Activated naive CD8-positive, alpha-beta T cell treated with anti-CD3 and anti-CD28 coated beads for 36 hours (primary cell): ENCODE results near the gene PLCL2. TPM values are rescaled to one million over a fixed set of nuclear protein-coding genes. Genes with fewer than 3 reads are reported as not detected.
"Not testable (repeated sequence)": the region's sequence is repeated elsewhere in the genome, so short reads cannot be mapped to it uniquely, and the experiment has no call there.

Source experiments
- DNase-seq: peaks from one replicate; pipeline ENCODE4 v3.0.0; 2021
- H3K27ac Mint-ChIP-seq: one replicate; pipeline ENCODE4 v1.8.0; 2022; ENCODE audit warnings: mild to moderate bottlenecking, moderate library complexity, mixed read lengths
- H3K27me3 Mint-ChIP-seq: one replicate; pipeline ENCODE4 v1.8.0; 2022; ENCODE audit warnings: mild to moderate bottlenecking, mixed read lengths
- H3K36me3 Mint-ChIP-seq: one replicate; pipeline ENCODE4 v1.8.0; 2021; ENCODE audit warnings: mild to moderate bottlenecking, mixed read lengths
- H3K4me1 Mint-ChIP-seq: one replicate; pipeline ENCODE4 v1.8.0; 2021; ENCODE audit warnings: mixed read lengths
- H3K4me3 Mint-ChIP-seq: one replicate; pipeline ENCODE4 v1.8.0; 2022; ENCODE audit warnings: mild to moderate bottlenecking, moderate library complexity, mixed read lengths
- H3K9me3 Mint-ChIP-seq: one replicate; pipeline ENCODE4 v1.8.0; 2022; ENCODE audit warnings: mixed read lengths
- total RNA-seq, 2 experiments: library from RNA; stranded (reverse); gene quantifications; one replicate each; pipeline ENCODE4 v1.2.3, GENCODE V29; 2021

The PLCL2 gene
- total RNA-seq, 2 experiments from 2014 or later: 19.1 to 19.6 TPM

DNA sequence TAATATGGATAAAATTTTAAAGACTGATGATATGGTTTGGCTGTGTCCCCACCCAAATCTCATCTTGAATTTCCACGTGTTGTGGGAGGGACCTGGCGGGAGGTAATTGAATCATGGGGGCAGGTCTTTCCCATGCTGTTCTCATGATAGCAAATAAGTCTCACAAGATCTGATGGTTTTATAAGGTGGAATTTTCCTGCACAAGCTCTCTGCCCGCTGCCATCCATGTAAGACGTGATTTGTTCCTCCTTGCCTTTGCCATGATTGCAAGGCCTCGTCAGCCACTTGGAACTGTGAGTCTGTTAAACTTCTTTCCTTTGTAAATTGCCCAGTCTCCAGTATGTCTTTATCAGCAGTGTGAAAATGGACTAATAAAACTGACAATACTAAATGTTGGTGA is 222.0 kb downstream of the PLCL2 start:
- DNase-seq, H3K27me3 Mint-ChIP-seq, H3K4me1 Mint-ChIP-seq, H3K36me3 Mint-ChIP-seq, H3K27ac Mint-ChIP-seq, H3K4me3 Mint-ChIP-seq: not testable (repeated sequence)
- H3K9me3 Mint-ChIP-seq: peaks cover 28% of the 10 kb centered on the region

DNA sequence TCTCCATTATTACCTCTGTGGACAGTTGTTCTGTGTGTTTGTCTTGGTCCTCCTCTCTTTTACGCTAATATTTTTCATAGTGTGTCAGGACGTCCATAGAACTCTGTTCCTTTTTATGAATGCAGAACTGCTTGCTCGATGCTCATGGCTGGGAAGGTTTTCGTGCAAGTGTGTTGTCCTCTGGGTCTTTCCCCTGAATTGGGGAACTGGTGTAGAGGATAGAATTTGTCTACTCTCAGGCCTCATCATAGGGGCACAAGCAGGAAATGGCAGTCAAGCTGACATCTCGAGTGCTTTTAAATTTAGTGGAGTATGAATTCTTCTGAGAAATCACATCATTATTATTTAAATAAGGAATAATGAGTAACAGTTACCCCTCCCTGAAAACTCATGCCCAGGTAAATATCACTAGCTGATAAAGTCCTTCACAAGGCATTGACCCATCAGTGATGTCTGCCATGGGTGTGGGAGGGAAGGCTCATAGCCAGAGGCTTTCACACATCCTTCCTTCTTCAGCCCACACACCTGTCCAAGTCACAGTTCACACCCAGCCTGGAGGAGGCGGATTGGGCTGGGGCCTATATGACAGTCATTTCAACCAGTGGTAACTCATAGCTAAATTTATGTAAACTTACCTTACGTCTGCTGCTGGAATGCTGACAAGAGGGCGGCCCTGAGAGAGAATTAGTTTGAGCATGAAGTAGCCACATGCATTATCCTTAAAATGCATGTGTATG is 226.1 kb downstream of the PLCL2 start:
- Mint-ChIP-seq H3K4me1 (peaks cover 2% of the 10 kb centered on the region), H3K27ac (no peak overlapping the region), H3K4me3 (no peak overlapping the region), H3K27me3 (peaks cover 4% of the 10 kb centered on the region), H3K36me3 (no peaks in the 10 kb centered on the region), H3K9me3 (peaks cover 8% of the 10 kb centered on the region)
- no peak for DNase-seq

GRCh38 chr3:17111586-17111985 is 226.8 kb downstream of the PLCL2 start:
- Mint-ChIP-seq H3K27ac (no peak overlapping the region), H3K36me3 (no peaks in the 10 kb centered on the region), H3K4me3 (no peak overlapping the region), H3K4me1 (peaks cover 2% of the 10 kb centered on the region), H3K9me3 (peaks cover 6% of the 10 kb centered on the region), H3K27me3 (peaks cover 4% of the 10 kb centered on the region)
- no peak for DNase-seq

DNA sequence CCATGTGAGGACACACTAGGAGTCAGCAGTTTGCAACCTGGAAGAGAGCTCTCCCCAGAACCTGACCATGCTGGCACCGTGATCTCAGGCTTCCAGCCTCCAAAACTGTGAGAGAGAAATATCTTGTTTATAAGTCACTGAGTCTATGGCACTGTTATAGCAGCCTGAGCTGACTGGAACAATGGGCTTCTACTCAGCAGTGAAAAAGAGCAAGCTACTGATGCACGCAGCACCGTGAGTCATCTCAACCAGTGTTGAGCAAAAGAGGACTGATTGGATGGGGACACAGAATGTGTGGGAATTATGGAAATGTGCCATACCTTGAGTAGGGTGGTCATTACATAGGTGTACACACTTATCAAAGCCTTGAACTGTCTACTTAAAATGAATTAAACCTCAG is 230.4 kb downstream of the PLCL2 start:
- peaks cover 3% of the 10 kb centered on the region for H3K9me3 Mint-ChIP-seq
- no peaks in the 10 kb centered on the region for H3K4me1 Mint-ChIP-seq
- H3K4me3 Mint-ChIP-seq: no peak overlapping the region
- peaks cover 4% of the 10 kb centered on the region for H3K27me3 Mint-ChIP-seq
- H3K27ac Mint-ChIP-seq: no peak overlapping the region
- DNase-seq: no peak
- peaks cover 1% of the 10 kb centered on the region for H3K36me3 Mint-ChIP-seq

DNA sequence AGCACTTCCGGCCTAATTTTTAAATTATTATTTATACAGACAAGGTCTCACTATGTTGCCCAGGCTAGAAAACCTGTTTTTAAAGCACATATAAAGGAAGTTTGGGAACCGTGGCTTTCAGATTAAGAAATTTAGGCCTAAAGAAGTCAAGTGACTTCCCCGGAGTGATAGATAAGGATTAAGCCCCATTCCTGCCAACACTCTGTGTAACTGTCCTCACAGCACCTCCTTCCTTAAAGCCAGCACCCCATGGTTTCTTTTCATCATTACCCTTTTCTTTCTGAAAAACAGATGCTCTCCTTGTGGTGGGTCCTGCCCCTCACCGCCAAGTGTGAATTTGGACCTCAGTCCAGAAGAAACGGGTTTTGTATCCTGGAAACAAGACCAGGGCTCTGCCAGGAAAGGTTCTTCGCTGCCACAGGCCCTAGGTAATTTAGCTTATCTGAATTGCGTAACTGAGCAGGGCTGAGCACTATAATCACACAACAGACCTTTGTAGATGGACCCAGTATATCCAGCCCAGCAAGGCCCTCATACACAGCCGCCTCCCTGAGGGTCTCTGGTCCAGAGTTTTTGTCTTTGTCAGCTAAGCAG is 231.3 kb downstream of the PLCL2 start:
- no peak overlapping the region for H3K4me3 Mint-ChIP-seq
- no peak for DNase-seq
- H3K4me1 Mint-ChIP-seq: no peaks in the 10 kb centered on the region
- no peak overlapping the region for H3K27ac Mint-ChIP-seq
- H3K27me3 Mint-ChIP-seq: no peaks in the 10 kb centered on the region
- H3K36me3 Mint-ChIP-seq: peaks cover 1% of the 10 kb centered on the region
- H3K9me3 Mint-ChIP-seq: peaks cover 3% of the 10 kb centered on the region

GRCh38 chr3:17118771-17119170 is 234.0 kb downstream of the PLCL2 start:
- Mint-ChIP-seq H3K27me3 (no peaks in the 10 kb centered on the region), H3K27ac (no peak overlapping the region), H3K4me3 (no peak overlapping the region), H3K36me3 (peaks cover 1% of the 10 kb centered on the region), H3K9me3 (peaks cover 5% of the 10 kb centered on the region), H3K4me1 (no peaks in the 10 kb centered on the region)
- no peak for DNase-seq

GRCh38 chr3:17119201-17120072 is 234.7 kb downstream of the PLCL2 start:
- H3K4me3 Mint-ChIP-seq: no peak overlapping the region
- peaks cover 1% of the 10 kb centered on the region for H3K36me3 Mint-ChIP-seq
- H3K27ac Mint-ChIP-seq: no peak overlapping the region
- no peaks in the 10 kb centered on the region for H3K27me3 Mint-ChIP-seq
- H3K9me3 Mint-ChIP-seq: peaks cover 4% of the 10 kb centered on the region
- DNase-seq: no peak
- H3K4me1 Mint-ChIP-seq: no peaks in the 10 kb centered on the region

DNA sequence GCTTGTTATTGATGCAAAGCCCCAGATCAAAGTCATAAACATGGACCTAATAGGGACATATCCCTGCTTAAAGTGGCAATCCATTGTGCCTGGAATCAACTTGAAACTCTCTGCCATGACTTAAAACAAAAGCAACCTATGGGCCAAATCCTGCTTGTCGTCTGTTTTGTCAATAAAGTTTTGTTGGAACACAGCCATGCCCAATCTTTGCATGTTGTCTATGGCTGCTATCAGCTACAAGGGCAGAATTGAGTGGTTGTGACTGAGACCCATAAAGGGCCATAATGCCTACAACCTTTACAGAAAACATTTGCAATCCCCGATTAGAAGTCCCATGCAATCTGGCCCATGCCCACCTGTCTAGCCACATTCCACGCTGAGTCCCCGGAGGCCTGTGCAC is 235.4 kb downstream of the PLCL2 start:
- H3K4me1 Mint-ChIP-seq: no peaks in the 10 kb centered on the region
- no peak for DNase-seq
- no peaks in the 10 kb centered on the region for H3K27me3 Mint-ChIP-seq
- peaks cover 4% of the 10 kb centered on the region for H3K9me3 Mint-ChIP-seq
- peaks cover 1% of the 10 kb centered on the region for H3K36me3 Mint-ChIP-seq
- no peak overlapping the region for H3K27ac Mint-ChIP-seq
- no peak overlapping the region for H3K4me3 Mint-ChIP-seq

- peaks cover 1% of the 10 kb centered on the region for H3K36me3 Mint-ChIP-seq
- H3K4me1 Mint-ChIP-seq: no peaks in the 10 kb centered on the region
Measured at GRCh38 chr3:17121336-17121735, 236.6 kb downstream of the PLCL2 start.

DNA sequence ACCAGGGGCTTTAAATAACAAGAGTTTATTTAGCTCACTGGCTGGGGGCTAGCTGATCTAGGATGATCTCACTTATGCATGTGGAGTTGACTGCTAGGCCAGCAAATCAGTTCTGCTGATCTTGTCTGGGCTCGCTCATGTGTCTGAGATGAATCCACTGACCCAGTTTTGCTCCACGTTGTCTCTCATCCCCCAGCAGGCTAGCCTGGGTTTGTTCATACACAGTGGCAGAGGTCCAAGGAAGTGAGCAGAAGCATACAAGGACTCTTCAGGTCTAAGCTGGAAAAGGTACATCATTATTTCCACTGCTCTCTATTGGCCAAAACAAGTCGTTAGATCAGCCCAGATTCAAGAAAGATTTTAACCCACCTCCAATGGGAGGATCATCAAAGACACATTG is 238.0 kb downstream of the PLCL2 start:
- no peaks in the 10 kb centered on the region for H3K27me3 Mint-ChIP-seq
- peaks cover 6% of the 10 kb centered on the region for H3K9me3 Mint-ChIP-seq
- no peaks in the 10 kb centered on the region for H3K4me1 Mint-ChIP-seq
- H3K36me3 Mint-ChIP-seq: no peaks in the 10 kb centered on the region
- H3K27ac Mint-ChIP-seq: no peak overlapping the region
- DNase-seq: no peak
- H3K4me3 Mint-ChIP-seq: no peak overlapping the region

More at GRCh38 chr3:17121336-17121735, 236.6 kb downstream of the PLCL2 start:
- Mint-ChIP-seq H3K27me3 (no peaks in the 10 kb centered on the region), H3K9me3 (peaks cover 4% of the 10 kb centered on the region), H3K27ac (no peak overlapping the region), H3K4me3 (no peak overlapping the region)
- no peak for DNase-seq

DNA sequence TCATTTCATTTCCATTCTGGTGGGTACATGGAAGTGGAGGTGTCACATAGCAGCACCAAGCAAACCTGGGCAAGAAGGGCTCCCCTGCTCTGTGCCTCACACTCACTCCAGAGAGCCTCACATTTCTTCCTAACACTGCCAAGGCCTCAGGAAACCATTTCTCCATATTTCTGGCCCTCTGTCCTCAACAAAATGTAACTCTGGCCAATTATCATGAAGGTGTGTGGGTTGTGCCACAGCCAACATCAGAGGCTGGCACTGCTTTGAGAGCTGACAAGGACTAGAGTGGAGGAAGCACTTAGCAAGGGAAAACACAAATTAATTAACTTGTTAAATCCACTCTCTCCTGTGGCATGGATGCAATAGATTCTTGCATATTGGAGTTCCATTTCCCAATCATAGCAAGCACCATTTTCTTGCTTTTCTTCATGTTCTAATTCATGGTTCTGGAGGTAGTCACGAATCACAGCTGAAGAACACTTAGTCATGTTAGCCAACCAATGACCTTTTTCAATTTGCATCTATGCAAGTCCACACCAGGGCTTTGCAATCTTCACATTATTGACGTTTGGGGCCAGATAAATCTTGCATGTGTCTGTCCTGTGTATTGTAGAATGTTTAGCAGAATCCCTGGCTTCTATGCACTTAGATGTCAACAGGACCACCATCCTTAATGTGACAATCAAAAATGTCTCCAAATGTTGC is 241.1 kb downstream of the PLCL2 start:
- Mint-ChIP-seq H3K36me3 (no peaks in the 10 kb centered on the region), H3K4me3 (no peak overlapping the region), H3K9me3 (peaks cover 6% of the 10 kb centered on the region), H3K27ac (no peak overlapping the region), H3K27me3 (no peaks in the 10 kb centered on the region), H3K4me1 (no peaks in the 10 kb centered on the region)
- DNase-seq: no peak

DNA sequence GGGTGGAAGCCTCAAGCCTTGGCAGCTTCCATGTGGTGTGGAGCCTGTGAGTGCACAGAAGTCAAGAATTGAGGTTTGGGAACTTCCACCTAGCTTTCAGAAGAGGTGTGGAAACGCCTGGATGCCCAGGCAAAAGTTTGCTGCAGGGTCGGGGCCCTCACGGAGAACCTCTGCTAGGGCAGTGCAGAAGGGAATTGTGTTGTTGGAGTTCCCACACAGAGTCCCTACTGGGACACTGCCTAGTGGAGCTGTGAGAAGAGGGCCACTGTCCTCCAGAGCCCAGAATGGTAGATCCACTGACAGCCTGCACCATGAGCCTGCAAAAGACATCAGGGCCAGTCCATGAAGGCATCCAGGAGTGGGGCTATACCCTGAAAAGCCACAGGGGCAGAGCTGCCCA is 243.9 kb downstream of the PLCL2 start:
- not testable (repeated sequence) for H3K4me3 Mint-ChIP-seq

DNA sequence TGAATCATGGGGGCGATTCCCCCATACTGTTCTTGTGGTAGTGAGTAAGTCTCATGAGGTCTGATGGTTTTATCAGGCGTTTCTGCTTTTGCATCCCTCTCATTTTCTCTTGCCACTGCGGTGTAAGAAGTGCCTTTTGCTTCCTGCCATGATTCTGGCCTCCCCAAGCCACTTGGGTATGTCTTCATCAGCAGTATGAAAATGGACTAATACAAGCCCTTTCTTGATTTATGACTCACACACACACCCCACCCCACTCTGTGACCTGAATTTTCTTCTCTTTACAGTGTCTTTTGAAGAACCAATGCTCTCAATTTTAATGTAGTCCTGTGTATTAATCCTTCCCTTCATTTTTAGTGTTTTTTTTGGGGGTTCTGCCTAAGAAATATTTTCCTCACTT is 244.8 kb downstream of the PLCL2 start:
- DNase-seq: no peak
- Mint-ChIP-seq H3K27ac (no peak overlapping the region), H3K27me3 (no peaks in the 10 kb centered on the region), H3K36me3 (no peaks in the 10 kb centered on the region), H3K4me1 (no peaks in the 10 kb centered on the region), H3K4me3 (no peak overlapping the region), H3K9me3 (peaks cover 2% of the 10 kb centered on the region)

More for the DNA sequence above, 243.9 kb downstream of the PLCL2 start:
- H3K27me3 Mint-ChIP-seq, H3K36me3 Mint-ChIP-seq, H3K4me1 Mint-ChIP-seq, H3K27ac Mint-ChIP-seq, H3K9me3 Mint-ChIP-seq, DNase-seq: not testable (repeated sequence)

- H3K27ac Mint-ChIP-seq: no peak overlapping the region
- no peaks in the 10 kb centered on the region for H3K27me3 Mint-ChIP-seq
- H3K36me3 Mint-ChIP-seq: no peaks in the 10 kb centered on the region
- no peak for DNase-seq
- no peak overlapping the region for H3K4me3 Mint-ChIP-seq
- peaks cover 2% of the 10 kb centered on the region for H3K9me3 Mint-ChIP-seq
- no peaks in the 10 kb centered on the region for H3K4me1 Mint-ChIP-seq
Measured at GRCh38 chr3:17130956-17131355, 246.2 kb downstream of the PLCL2 start.
